Head of caudate nucleus (tissue), 42 donors: ENCODE results near the gene PPP1R7.

ENCODE experiments used
- DNase-seq, 42 donors: peaks; one replicate each; pipeline versions ENCODE4 v3.0.0 to v3.0.0-alpha.2; 2020 to 2021; ENCODE audit warnings: mixed read lengths in 7 of 42
- intact Hi-C: fragments of 100-400 bp; cut with DNase I; formaldehyde crosslinking; loops from one replicate; pipeline ENCODE4 v1.15.0; 2022

The PPP1R7 gene

GRCh38 chr2:241116606-241117560 is 33.4 kb upstream of the PPP1R7 start:
- intact Hi-C loops, result no loop called here
- no peak for DNase-seq

- intact Hi-C loops, result no loop called here
- peak in 1 of 42 donors; percentile 25 for DNase-seq
Observed at GRCh38 chr2:241118737-241119505, 31.3 kb upstream of the PPP1R7 start.

GRCh38 chr2:241120440-241120839 is 29.8 kb upstream of the PPP1R7 start:
- intact Hi-C loops, result no loop called here
- DNase-seq, result no peak

DNA sequence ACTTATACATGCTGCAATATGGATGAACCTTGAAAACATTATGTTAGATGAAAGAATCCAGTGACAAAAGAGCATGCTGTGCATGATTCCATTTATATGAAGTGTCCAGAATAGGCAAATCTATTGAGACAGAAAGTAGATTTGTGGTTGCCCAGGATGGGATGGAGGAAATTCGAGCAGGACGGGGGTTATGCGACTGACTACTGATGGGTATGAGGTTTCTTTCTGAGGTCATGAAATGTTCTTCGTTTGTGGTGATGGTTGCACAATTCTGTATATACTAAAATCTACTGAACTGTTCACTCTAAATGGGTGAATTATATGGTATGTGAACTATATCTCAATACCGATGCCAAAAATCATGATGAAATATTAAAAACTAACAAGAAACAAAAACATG is 29.3 kb upstream of the PPP1R7 start:
- no peak for DNase-seq
- intact Hi-C loops, result no loop called here

- intact Hi-C loops, result no loop called here
- no peak for DNase-seq
Observed at GRCh38 chr2:241122376-241123002, 27.8 kb upstream of the PPP1R7 start.

DNA sequence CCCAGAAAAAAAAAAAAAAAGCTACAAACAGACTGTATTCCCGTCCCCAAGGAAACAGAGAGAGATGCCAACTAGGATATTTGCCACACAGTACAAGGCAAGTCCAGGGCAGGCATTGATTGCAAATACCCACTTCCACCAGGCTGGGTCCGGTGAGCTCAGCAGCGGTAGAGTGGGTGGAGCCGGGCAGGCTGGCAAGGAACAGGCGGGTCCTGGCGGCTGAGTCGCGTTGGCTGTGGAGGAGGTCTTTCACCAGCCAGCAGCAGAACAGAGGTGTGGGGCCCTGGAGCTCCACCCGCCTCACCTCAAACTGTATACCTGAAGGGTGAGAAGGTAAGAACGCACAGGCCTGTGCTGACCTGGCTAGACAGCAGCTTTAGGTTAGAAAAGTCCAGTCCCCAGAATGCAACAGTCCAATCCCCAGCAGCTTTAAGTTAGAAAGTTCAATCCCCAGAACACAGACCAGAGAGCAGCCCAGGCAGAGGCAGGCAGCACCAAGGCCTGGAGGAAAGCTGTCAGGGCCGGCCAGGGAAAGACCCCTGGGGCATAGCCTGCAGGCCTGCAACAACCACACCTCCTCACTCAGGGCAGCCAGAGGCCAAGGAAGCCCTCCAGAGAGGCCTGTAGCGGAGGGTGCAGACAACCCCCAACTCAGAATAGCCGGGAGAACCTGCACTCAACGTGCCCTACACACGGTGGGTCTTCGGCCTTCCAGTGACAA is 26.3 kb upstream of the PPP1R7 start:
- DNase-seq, result peak in 34 of 42 donors; percentile 9 to 82 (median 52)
- intact Hi-C loops, result no loop called here

DNA sequence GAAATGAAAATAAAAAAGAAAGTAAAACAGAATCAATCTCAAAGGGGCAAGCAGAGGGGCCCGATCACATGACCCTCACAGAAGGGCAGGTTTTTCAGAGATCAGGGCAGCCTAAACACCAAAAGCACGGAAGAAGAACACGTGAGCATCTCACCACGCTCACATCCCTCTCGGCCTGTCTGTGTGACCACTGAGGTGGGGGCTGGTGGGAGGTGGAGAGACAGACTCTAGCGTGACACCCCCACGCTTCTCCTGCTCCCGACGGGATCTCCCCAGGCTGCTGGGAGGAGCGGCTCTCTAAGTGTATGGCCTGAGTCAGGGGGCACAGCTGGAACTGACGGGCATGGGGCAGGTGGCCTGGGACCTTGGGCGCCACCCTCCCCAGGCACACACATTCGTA is 24.6 kb upstream of the PPP1R7 start:
- DNase-seq, result peak in 1 of 42 donors; percentile 7
- intact Hi-C loops, result no loop called here

DNA sequence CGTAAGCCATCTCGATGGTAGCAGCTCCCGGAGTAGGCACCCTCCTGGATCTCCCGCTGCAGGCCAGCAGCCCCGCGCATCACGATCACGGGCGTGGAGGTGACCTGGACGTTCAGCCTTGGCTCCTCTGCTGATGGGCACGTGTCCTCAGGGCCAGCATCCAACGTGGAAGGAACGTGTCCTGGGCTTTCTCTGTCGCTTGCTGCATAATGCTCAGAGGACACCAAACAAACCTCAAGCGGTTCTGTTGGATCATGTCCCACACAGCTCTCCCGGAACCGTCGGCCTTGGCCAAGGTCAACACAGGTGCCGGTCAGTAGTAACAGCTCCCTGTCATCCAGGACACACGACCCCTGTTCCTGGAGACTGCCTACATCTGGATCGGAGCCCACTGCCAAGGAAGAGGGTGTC is 24.1 kb upstream of the PPP1R7 start:
- peak in 1 of 42 donors; percentile 4 for DNase-seq
- intact Hi-C loops, result no loop called here

DNA sequence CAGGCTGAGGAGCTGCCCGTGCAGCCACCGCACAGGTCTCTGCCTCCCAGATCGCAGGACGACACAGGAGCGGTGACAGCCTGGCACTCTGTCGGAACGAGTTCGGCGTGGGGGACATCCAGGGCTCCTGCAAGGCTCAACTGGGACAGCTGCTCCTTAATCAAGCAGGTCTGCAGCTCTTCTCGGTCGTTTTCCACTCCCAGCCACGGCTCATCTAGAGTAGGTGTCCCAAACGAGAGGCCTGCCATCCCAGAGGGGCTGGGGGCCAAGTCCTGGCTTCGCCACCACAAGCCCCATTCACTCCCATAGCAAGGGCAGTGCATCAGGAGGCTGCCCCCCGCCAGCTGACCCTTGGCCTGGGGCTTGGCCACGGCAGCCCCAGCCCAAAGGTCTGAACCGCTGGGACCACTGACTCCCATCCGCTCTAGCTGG is 23.5 kb upstream of the PPP1R7 start:
- intact Hi-C loops, result no loop called here
- peak in 1 of 42 donors; percentile 4 for DNase-seq

DNA sequence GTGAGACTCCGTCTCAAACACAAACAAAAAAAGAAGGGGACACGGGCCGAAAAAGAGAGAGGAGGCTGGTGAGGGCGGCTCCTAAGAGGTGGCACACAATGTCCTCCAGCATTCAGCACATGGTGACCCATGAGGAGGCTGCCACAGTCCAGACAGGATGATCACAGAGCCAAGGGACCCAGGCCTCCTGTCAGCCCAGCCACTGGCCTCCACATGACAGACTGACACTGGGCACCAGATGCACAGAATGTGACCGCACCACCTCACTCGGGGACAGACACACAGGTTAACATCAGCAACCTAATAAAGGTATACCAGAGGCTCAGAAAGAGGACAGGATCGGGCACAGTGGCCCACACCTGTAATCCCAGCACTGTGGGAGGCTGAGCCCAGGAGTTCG is 22.0 kb upstream of the PPP1R7 start:
- intact Hi-C loops, result no loop called here
- peak in 1 of 42 donors; percentile 1 for DNase-seq

DNA sequence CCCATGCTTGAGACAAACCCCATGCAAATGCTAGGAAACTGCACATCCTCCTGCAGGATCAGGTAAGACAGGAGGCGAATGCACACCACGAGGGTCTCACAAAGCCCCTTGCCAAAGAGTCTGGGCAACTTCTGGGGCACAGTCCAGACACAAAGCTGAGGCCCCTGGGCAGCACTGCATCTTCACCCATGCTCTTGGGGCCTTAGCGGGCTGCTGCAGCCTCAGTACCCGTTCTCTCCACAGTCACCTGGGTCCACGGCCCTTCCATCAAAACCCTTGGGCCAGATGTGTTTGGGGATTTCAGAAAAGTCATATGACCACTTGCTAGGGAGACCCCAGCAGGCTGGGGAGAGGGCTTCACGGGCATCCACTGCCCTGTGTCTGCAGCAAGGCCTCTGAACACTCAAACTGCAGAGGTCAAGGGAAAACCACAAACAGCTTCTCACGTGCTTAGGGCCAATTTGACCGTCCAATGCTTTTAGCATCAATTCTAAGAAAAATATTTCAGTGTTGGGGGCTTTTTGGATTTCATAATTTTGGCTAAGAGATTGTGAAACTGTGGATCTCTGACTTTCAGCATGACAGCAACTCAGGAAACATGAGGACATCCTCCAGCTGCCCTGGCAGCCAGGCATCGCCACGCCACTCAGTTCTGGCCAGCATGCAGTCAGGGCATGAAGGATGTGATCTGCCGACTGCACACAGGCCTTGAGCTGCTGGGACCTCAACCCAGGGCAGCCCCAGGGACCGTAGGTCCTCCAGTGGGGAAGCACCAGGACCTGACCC is 21.0 kb upstream of the PPP1R7 start:
- DNase-seq, result peak in 4 of 42 donors; percentile 2 to 26 (median 6)
- intact Hi-C loops, result no loop called here

DNA sequence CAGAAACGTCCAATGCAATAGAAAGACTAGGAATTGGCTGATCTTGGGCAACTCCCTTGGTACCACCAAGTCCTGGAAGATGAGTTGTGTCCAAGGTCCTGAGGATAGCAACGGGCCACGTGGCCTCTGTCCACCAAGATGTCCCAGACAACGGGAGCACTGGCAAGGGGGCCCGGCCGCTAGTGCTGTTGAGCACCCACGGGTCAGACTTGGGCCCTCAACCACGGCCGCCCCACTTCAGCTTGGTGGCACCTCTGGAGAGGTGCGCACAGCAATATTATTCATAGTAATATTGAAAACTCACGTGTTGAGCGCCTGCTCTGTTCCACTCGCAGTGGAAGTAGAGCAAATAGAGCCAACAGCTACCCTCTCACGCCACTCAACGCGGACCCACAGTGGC is 20.0 kb upstream of the PPP1R7 start:
- intact Hi-C loops, result no loop called here
- peak in 3 of 42 donors; percentile 2 to 42 (median 6) for DNase-seq

DNA sequence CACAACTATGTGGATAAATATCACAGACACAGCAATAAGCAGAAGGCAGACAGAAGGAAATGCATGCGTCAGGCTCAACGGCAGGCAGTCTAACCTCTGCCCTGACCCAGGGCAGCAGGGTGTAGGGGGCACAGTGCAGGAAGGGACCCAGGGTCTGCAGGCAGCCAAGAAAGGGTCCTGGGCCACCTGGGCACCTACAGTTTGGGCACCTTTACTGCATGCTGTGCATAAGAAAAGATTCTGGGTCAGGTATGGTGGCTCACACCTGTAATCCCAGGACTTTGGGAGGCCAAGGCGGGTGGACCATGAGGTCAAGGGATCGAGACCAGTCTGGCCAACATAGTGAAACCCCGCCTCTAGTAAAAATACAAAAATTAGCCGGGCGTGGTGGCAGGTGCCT is 18.7 kb upstream of the PPP1R7 start:
- intact Hi-C loops, result no loop called here
- DNase-seq, result peak in 1 of 42 donors; percentile 0

- peak in 3 of 42 donors; percentile 1 to 25 (median 6) for DNase-seq
- intact Hi-C loops, result no loop called here
Observed at GRCh38 chr2:241132538-241133435, 17.5 kb upstream of the PPP1R7 start.

DNA sequence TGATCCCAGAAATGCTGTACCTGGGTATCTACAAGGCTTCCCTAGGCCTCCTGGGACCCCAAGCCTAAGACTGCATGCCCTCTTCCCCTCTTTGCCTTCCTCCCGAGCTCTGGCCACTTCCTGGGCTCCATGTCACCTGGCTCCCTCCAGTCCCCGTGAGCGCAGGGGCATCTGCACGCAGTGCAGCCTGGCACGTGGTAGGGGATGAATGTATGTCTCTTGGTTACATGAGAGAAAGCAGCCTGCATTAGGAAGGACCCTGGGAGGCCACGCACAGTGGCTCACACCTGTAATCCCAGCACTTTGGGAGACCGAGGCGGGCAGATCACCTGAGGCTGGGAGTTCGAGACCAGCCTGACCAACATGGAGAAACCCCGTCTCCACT is 16.8 kb upstream of the PPP1R7 start:
- intact Hi-C loops, result no loop called here
- peak in 1 of 42 donors; percentile 5 for DNase-seq

- peak in 2 of 42 donors; percentile 3 to 29 for DNase-seq
- intact Hi-C loops, result no loop called here
Observed at GRCh38 chr2:241134711-241135110, 15.6 kb upstream of the PPP1R7 start.

GRCh38 chr2:241135737-241136136 is 14.5 kb upstream of the PPP1R7 start:
- DNase-seq, result peak in 6 of 42 donors; percentile 7 to 57 (median 18)
- intact Hi-C loops, result no loop called here
